Measurements from ENCODE around the gene LKAAEAR1.

LKAAEAR1 gene

GRCh38 chr20:64052326-64052722 is 31.9 kb downstream of the LKAAEAR1 start:
- H3K27ac ChIP-seq: no peak overlapping the region

GRCh38 chr20:64051561-64052325 is 32.5 kb downstream of the LKAAEAR1 start:
- no peak overlapping the region for H3K27ac ChIP-seq
- TF ChIP-seq ZFX (IDR thresholded peaks at IDR 0.05; ENCODE audit: borderline replicate concordance) (no peak), CTCF (IDR thresholded peaks at IDR 0.05) (no peak)

More at GRCh38 chr20:64052326-64052722, 31.9 kb downstream of the LKAAEAR1 start:
- TF ChIP-seq CTCF (IDR thresholded peaks at IDR 0.05) (no peak), ZFX (IDR thresholded peaks at IDR 0.05; ENCODE audit: borderline replicate concordance) (no peak)

- H3K27ac ChIP-seq: no peak overlapping the region
- TF ChIP-seq CTCF (IDR thresholded peaks at IDR 0.05): no peak
- no peak for TF ChIP-seq ZFX (IDR thresholded peaks at IDR 0.05; ENCODE audit: borderline replicate concordance)
Observed at GRCh38 chr20:64051033-64051452, 33.2 kb downstream of the LKAAEAR1 start.

- TF ChIP-seq CTCF (IDR thresholded peaks at IDR 0.05) (no peak), ZFX (IDR thresholded peaks at IDR 0.05; ENCODE audit: borderline replicate concordance) (no peak)
- H3K27ac ChIP-seq: no peak overlapping the region
Observed at GRCh38 chr20:64050261-64051032, 33.8 kb downstream of the LKAAEAR1 start.

- no peak overlapping the region for H3K27ac ChIP-seq
- no peak for TF ChIP-seq CTCF (IDR thresholded peaks at IDR 0.05)
Observed at GRCh38 chr20:64049878-64050260, 34.3 kb downstream of the LKAAEAR1 start.

GRCh38 chr20:64049060-64049877 is 34.9 kb downstream of the LKAAEAR1 start, which contains the start of gene SOX18:
Gene SOX18 (minus strand): TSS chr20:64049639. CDS start chr20:64049516, 123 bp downstream.
- no peak within 1 kb of the TSS for H3K27ac ChIP-seq
- TF ChIP-seq CTCF (IDR thresholded peaks at IDR 0.05) (peak; percentile 22; the same call in 1 of the 2 replicates), ZFX (IDR thresholded peaks at IDR 0.05; ENCODE audit: borderline replicate concordance) (no peak)
